Lung (tissue), 12 donors: ENCODE measurements around the gene MUC15. TPM values are rescaled to one million over a fixed set of nuclear protein-coding genes. Genes with fewer than 3 reads are reported as not detected.

Experiments used
- ATAC-seq: fragments of 200-7000 bp; cut with Tn5 transposase; one replicate; pipeline ENCODE4 v1.9.1; 2020; ENCODE audit warnings: moderate number of reproducible peaks; ENCODE audit not compliant: insufficient read depth, low FRiP score
- DNase-seq, 3 donors: peaks; one replicate each; pipeline ENCODE4 v3.0.0-alpha.2; 2013 to 2017
- H3K27ac ChIP-seq, 2 donors: one replicate each; pipeline ENCODE4 v1.5.1; 2013; ENCODE audit warnings: mild to moderate bottlenecking in 2 of 2, moderate library complexity in 2 of 2, control low read depth in 1 of 2, inconsistent platforms in 1 of 2, low read depth in 1 of 2, low read length in 1 of 2
- H3K27me3 ChIP-seq, 3 donors: one replicate each; pipeline ENCODE4 v1.5.1; 2013; ENCODE audit warnings: low read length in 2 of 3; ENCODE audit not compliant: control insufficient read depth in 3 of 3, insufficient read depth in 3 of 3
- H3K36me3 ChIP-seq, 4 donors: one replicate each; pipeline ENCODE4 v1.5.1; 2013; ENCODE audit warnings: low read length in 4 of 4, mild to moderate bottlenecking in 1 of 4, moderate library complexity in 1 of 4; ENCODE audit not compliant: control insufficient read depth in 4 of 4, insufficient read depth in 4 of 4
- H3K4me1 ChIP-seq, 5 donors: one replicate each; pipeline ENCODE4 v1.5.1; 2013; ENCODE audit warnings: low read length in 5 of 5, mild to moderate bottlenecking in 2 of 5, moderate library complexity in 1 of 5; ENCODE audit not compliant: control insufficient read depth in 5 of 5, insufficient read depth in 5 of 5
- H3K4me3 ChIP-seq: one replicate; pipeline ENCODE4 v1.5.1; 2013; ENCODE audit warnings: mild to moderate bottlenecking, control low read depth, moderate library complexity
- H3K9ac ChIP-seq, 2 donors: one replicate each; pipeline ENCODE4 v1.5.1; 2013; ENCODE audit warnings: low read length in 2 of 2, control low read depth in 1 of 2; ENCODE audit not compliant: insufficient read depth in 1 of 2
- H3K9me3 ChIP-seq, 4 donors: one replicate each; pipeline ENCODE4 v1.5.1; 2013; ENCODE audit warnings: low read length in 3 of 4, mild to moderate bottlenecking in 1 of 4, moderate library complexity in 1 of 4; ENCODE audit not compliant: control insufficient read depth in 4 of 4, insufficient read depth in 3 of 4
- CTCF ChIP-seq: IDR thresholded peaks from 2 replicates; pipeline ENCODE4 v1.5.1; 2012; ENCODE audit warnings: mild to moderate bottlenecking; ENCODE audit errors: control extremely low read depth, extremely low read depth
- WGBS, 2 donors: extraction: QIAGEN DNeasy Blood & Tissue Kit; methylation state at CpG; one replicate each; pipeline ENCODE4 v1.1.7; 2013; 5-methylcytosine and 5-hydroxymethylcytosine counted together
- polyA plus RNA-seq, 2 donors: library from polyadenylated mRNA; stranded (reverse); fragments of 200-250 nt; gene quantifications; one replicate each; pipeline ENCODE4 v1.2.1, GENCODE V29; 2013
- total RNA-seq, 2 donors: library from RNA; depleted of rRNA in 1 of 2; stranded (reverse); fragments of >200 nt in 1 of 2; gene quantifications; one replicate each; pipeline ENCODE4 v1.2.1, GENCODE V29; 2014 to 2021
- donor health status: control.
- donor health status: control.
- donor health status: Bipolar disorder and iron deficiency.
- donor health status: healthy.
- donor health status: DM: yes; HTN: yes; CAD: no.

MUC15 gene
- total and polyA plus RNA-seq, 4 donors = 4.6 to 12.1 (median 8.5) TPM

DNA sequence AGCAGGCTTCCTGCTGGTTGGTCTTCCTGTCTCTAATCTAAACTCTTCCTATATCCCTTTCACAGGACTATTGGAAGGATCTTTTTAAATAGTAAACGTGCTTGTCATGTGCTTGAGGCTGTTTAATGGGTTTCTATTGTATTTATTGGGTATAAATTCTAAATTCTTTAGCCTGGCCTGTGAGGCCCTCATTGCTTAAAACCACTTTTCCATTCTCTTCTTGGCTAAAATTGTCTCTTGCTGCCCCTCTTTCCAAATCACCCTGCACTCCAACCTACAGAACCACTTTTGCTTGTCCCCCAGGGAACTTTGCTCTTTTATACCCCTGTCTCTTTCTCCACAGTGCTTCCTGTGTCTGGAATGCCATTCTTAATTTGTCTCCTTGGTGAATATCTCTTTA is 46.4 kb upstream of the MUC15 start:
- H3K27me3 ChIP-seq = no peaks in the 10 kb centered on the region
- WGBS, 2 donors = 12 to 26% methylated on average over 1 of the region's 1 CpG
- no peaks in the 10 kb centered on the region for H3K36me3 ChIP-seq
- H3K9ac ChIP-seq = no peak overlapping the region
- DNase-seq = no peak
- TF ChIP-seq CTCF = no peak
- H3K9me3 ChIP-seq = peaks cover 0 to 8% (median 0%) of the 10 kb centered on the region in 4 donors
- no peak for ATAC-seq
- no peaks in the 10 kb centered on the region for H3K4me1 ChIP-seq
- H3K4me3 ChIP-seq = no peak overlapping the region
- H3K27ac ChIP-seq = no peak overlapping the region

GRCh38 chr11:26613759-26614158 is 41.7 kb upstream of the MUC15 start:
- ATAC-seq (no peak), DNase-seq (no peak)
- Histone ChIP-seq H3K4me1 (no peaks in the 10 kb centered on the region), H3K27me3 (no peaks in the 10 kb centered on the region), H3K36me3 (no peaks in the 10 kb centered on the region), H3K9me3 (peaks cover 0 to 8% (median 0%) of the 10 kb centered on the region in 4 donors), H3K9ac (no peak overlapping the region), H3K4me3 (no peak overlapping the region), H3K27ac (no peak overlapping the region)
- TF ChIP-seq CTCF = no peak
- WGBS, 2 donors = 75 to 94% methylated on average over 2 of the region's 2 CpGs

- Histone ChIP-seq H3K27me3 (no peaks in the 10 kb centered on the region), H3K4me1 (no peaks in the 10 kb centered on the region), H3K4me3 (no peak overlapping the region), H3K27ac (no peak overlapping the region), H3K36me3 (no peaks in the 10 kb centered on the region), H3K9me3 (peaks cover 0 to under 1% (median 0%) of the 10 kb centered on the region in 4 donors), H3K9ac (no peak overlapping the region)
- no peak for TF ChIP-seq CTCF
- no peak for ATAC-seq
- WGBS, 2 donors = 82% methylated on average over 9 of the region's 9 CpGs
- DNase-seq = no peak
These were observed 36.6 kb upstream of the MUC15 start for GRCh38 chr11:26608507-26609146.
